HFFc6 (cell line): Measurements from ENCODE around the gene TMEM248. TPM values are rescaled to one million over a fixed set of nuclear protein-coding genes. Genes with fewer than 3 reads are reported as not detected.

Experiments used
- DNase-seq: peaks from one replicate; pipeline ENCODE4 v3.0.0-alpha.2; 2018
- H3K27ac Mint-ChIP-seq: 2 replicates; pipeline ENCODE4 v1.8.0; 2020; ENCODE audit warnings: mild to moderate bottlenecking, mixed read lengths
- H3K27me3 Mint-ChIP-seq: 2 replicates; pipeline ENCODE4 v1.8.0; 2021; ENCODE audit warnings: mild to moderate bottlenecking, moderate library complexity, mixed read lengths; ENCODE audit not compliant: insufficient read depth
- H3K36me3 Mint-ChIP-seq: 2 replicates; pipeline ENCODE4 v1.8.0; 2021; ENCODE audit warnings: low read depth, mixed read lengths
- H3K4me1 Mint-ChIP-seq: 2 replicates; pipeline ENCODE4 v1.8.0; 2020; ENCODE audit warnings: low read depth, mixed read lengths
- H3K4me3 Mint-ChIP-seq: 2 replicates; pipeline ENCODE4 v1.8.0; 2020; ENCODE audit warnings: mild to moderate bottlenecking, moderate library complexity, mixed read lengths
- H3K9me3 Mint-ChIP-seq: 2 replicates; pipeline ENCODE4 v1.8.0; 2020; ENCODE audit warnings: mild to moderate bottlenecking, mixed read lengths
- CTCF ChIP-seq: fragments of 200-600 bp; sonication (generic); IDR thresholded peaks from 2 replicates; pipeline ENCODE4 v1.5.0; 2021; ENCODE audit warnings: antibody characterized with exemption, mild to moderate bottlenecking
- total RNA-seq, 6 experiments: library from RNA; stranded (reverse); fragmentation: NEBNext Ultra II Directional; extraction: Animal tissue kit (Norgen Biotek cat#: 25700); gene quantifications; 2 replicates in 1 of 6; 3 replicates in 5 of 6; pipeline ENCODE4 v1.2.3, GENCODE V29; 2021

TMEM248 gene
- total RNA-seq, 6 experiments from 2014 or later: 97.1 to 128 (median 117) TPM

DNA sequence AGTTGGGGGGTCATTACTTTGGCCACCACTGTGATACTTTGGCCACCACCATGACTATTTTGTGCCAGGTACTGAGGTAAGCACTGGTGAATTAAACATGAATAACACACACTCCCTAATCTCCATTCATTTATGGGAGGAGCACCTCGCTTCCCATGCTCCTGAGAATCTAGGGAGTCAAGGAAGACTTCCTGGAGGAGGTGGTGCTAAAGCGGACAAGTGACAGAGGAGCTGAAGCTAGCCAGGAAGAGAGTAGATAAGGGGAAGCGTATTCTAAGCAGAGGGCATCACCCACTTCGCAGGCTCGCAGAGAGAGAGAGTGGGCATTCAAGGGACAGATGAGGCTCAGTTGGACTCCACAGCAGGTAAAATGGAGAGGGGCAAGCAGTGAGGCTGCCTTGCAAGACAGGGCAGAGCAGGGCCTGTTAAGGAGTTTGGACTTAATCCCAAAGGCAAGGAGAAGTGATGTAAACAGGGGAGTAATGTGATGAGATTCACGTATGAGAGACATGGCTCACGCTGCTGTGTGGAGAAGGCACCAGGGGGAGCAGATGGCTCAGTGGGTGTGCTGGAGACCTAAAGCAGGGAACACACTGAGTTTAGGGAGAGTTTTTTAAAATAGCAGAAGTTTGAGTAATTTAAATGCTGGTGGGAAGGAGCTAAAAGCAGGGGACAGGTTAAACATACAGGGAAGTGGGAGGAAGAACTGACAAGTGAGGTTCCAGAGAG is 21.3 kb upstream of the TMEM248 start:
- no peak overlapping the region for H3K4me3 Mint-ChIP-seq
- DNase-seq: no peak
- TF ChIP-seq CTCF: no peak
- H3K4me1 Mint-ChIP-seq: no peaks in the 10 kb centered on the region
- 0 out of 2 replicates have a peak, but pooled peaks cover 4% of the 10 kb centered on the region for H3K36me3 Mint-ChIP-seq
- no peak overlapping the region for H3K27ac Mint-ChIP-seq
- peaks cover 3% of the 10 kb centered on the region for H3K27me3 Mint-ChIP-seq
- H3K9me3 Mint-ChIP-seq: no peaks in the 10 kb centered on the region

DNA sequence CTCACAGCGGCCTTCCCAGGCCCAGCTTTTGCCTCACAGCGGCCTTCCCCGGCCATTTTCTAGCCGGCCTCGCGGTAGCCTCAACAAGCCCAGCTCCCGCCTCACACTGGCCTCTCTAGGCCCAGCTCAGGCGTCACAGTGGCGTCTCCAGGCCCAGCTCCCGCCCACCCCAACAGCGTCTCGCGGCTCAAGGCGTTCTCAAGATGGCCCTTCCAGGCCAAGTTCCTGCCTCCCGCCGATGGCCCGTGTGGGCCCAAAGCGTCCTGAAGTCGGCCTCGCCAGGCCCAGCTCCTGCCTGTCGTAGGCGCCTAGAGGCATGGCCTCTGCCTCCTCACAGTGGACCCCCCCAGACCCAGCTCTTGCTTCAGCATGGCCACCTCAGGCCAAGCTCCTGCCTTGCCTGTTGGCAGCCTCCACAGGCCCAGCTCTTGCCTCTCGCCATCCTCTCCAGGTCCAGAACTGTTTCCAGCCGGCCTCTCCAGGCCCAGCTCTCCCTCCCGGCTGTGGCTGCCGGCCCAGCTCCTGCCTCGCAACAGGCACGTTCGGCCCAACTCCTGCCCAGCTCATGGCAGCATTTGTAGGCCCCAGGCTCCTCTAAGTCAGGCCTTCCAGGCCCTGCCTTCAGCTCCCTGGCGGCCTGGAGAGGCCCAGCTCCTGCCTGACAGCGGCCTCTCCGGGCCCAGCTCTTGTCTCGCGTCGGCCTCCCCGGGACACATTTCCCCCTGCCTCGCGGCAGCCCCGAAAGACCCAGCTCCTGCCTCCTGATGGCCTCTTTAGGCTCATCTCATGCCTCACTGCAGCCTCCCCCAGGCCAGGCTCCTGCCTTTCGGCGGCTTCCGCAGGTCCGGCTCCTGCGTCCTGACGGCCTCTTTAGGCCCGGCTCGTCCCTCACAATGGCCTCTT is 18.8 kb upstream of the TMEM248 start:
- DNase-seq: no peak

GRCh38 chr7:66902844-66903180 is 18.2 kb upstream of the TMEM248 start:
- peaks cover 5% of the 10 kb centered on the region; the same call in 1 of the 2 replicates for H3K36me3 Mint-ChIP-seq
- H3K27me3 Mint-ChIP-seq: peaks cover 4% of the 10 kb centered on the region
- H3K4me3 Mint-ChIP-seq: no peak overlapping the region
- H3K27ac Mint-ChIP-seq: no peak overlapping the region
- no peak for TF ChIP-seq CTCF
- H3K4me1 Mint-ChIP-seq: no peaks in the 10 kb centered on the region
- H3K9me3 Mint-ChIP-seq: no peaks in the 10 kb centered on the region
- no peak for DNase-seq

More for the DNA sequence above, 18.8 kb upstream of the TMEM248 start:
- Mint-ChIP-seq H3K27me3 (peaks cover 4% of the 10 kb centered on the region), H3K4me1 (no peaks in the 10 kb centered on the region), H3K27ac (no peak overlapping the region), H3K4me3 (no peak overlapping the region), H3K9me3 (no peaks in the 10 kb centered on the region), H3K36me3 (peaks cover 5% of the 10 kb centered on the region; the same call in 1 of the 2 replicates)
- no peak for TF ChIP-seq CTCF

GRCh38 chr7:66903360-66904062 is 17.5 kb upstream of the TMEM248 start:
- TF ChIP-seq CTCF: no peak
- peaks cover 5% of the 10 kb centered on the region; the same call in 1 of the 2 replicates for H3K36me3 Mint-ChIP-seq
- H3K4me1 Mint-ChIP-seq: no peaks in the 10 kb centered on the region
- no peaks in the 10 kb centered on the region for H3K9me3 Mint-ChIP-seq
- DNase-seq: no peak
- H3K27me3 Mint-ChIP-seq: peaks cover 4% of the 10 kb centered on the region
- no peak overlapping the region for H3K27ac Mint-ChIP-seq
- no peak overlapping the region for H3K4me3 Mint-ChIP-seq

DNA sequence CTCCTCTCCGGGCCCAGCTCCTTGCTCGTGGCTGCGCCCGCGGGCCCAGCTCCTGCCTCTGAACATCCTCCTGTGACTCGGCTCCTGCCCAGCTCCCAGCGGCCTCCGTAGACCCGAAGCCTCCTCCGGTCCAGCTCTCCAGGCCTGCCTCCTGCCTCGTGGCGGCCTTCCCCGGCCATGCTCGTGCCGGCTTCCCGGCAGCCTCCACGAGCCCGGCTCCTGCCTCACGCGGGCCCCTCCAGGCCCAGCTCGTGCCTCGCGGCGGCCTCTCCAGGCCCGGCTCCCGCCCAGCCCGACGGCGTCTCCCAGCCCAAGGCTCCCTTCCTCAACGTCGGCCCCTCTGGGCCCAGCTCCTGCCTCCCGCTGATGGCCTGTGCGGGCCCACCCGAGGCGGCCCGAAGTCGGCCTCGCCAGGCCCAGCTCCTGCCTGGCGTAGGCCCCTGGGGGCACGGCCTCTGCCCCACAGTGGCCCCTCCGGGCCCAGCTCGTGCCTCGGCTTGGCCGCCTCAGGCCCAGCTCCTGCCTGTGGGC is 16.9 kb upstream of the TMEM248 start:
- Mint-ChIP-seq H3K36me3 (peaks cover 5% of the 10 kb centered on the region; the same call in 1 of the 2 replicates), H3K4me1 (no peaks in the 10 kb centered on the region), H3K27ac (no peak overlapping the region), H3K9me3 (no peaks in the 10 kb centered on the region), H3K4me3 (no peak overlapping the region), H3K27me3 (peaks cover 6% of the 10 kb centered on the region)
- no peak for TF ChIP-seq CTCF
- DNase-seq: no peak
